Endothelial cell of umbilical vein (primary cell): ENCODE results near the gene LRFN3. TPM values are rescaled to one million over a fixed set of nuclear protein-coding genes. Genes with fewer than 3 reads are reported as not detected.

Experiments
- BruUV-seq: library from RNA; stranded (reverse); fragments of 400-500 nt; replicated peaks from 2 replicates; lab custom pipeline; 2021; lab: Mats Ljungman, UMichigan
- CTCF ChIA-PET: fragments of 300-600, 350-600 bp; sonication (Branson Sonifier 250); formaldehyde crosslinking; loops from one replicate; lab custom pipeline; 2021; ENCODE audit warnings: antibody characterized with exemption, inconsistent platforms; lab: Charles Lee
- POLR2A ChIA-PET: fragments of 300-600, 350-600 bp; sonication (Branson Sonifier 250); formaldehyde crosslinking; loops from one replicate; lab custom pipeline; 2021; ENCODE audit warnings: antibody characterized with exemption, inconsistent platforms; lab: Charles Lee
- DNase-seq: peaks from one replicate; pipeline ENCODE4 v3.0.0-alpha.2; 2011; ENCODE audit warnings: low read depth, low spot score
- FAIRE-seq: peaks from 2 replicates; lab custom pipeline; 2011; peaks lifted over from hg19 to GRCh38; lab: Jason Lieb, UNC
- H2AFZ ChIP-seq: 2 replicates; pipeline ENCODE4 v1.6.0; 2012; ENCODE audit warnings: low read depth, low read length, control low read depth, inconsistent platforms
- H3K27ac ChIP-seq: 2 replicates; pipeline ENCODE4 v1.5.1; 2011; ENCODE audit warnings: low read depth, mild to moderate bottlenecking, control low read depth, low read length, moderate library complexity; ENCODE audit not compliant: insufficient read depth
- H3K27me3 ChIP-seq, 2 experiments: 2 replicates each; pipeline versions ENCODE4 v1.6.0 to v1.6.1; 2011; ENCODE audit warnings: low read length in 2 of 2, mixed read lengths in 1 of 2; ENCODE audit not compliant: control insufficient read depth in 2 of 2, insufficient read depth in 2 of 2
- H3K36me3 ChIP-seq, 2 experiments: 2 replicates in 1 of 2; 3 replicates in 1 of 2; pipeline ENCODE4 v1.5.1; 2011; ENCODE audit warnings: low read length in 2 of 2, mild to moderate bottlenecking in 1 of 2, moderate library complexity in 1 of 2; ENCODE audit not compliant: control insufficient read depth in 2 of 2, insufficient read depth in 2 of 2; ENCODE audit errors: extremely low read depth in 1 of 2
- H3K4me1 ChIP-seq: 3 replicates; pipeline ENCODE4 v1.5.1; 2011; ENCODE audit warnings: mild to moderate bottlenecking, low read length; ENCODE audit not compliant: control insufficient read depth, insufficient read depth; ENCODE audit errors: extremely low read depth
- H3K4me2 ChIP-seq: 2 replicates; pipeline ENCODE4 v1.6.1; 2011; ENCODE audit warnings: low read length, control low read depth, mixed read lengths; ENCODE audit not compliant: insufficient read depth
- H3K4me3 ChIP-seq, 3 experiments: fragments of 200-600 bp in 1 of 3; sonication (generic), shearing (Covaris generic) in 1 of 3; replicated peaks in 1 of 3; 2 replicates each; pipeline ENCODE4 v1.5.1; 2011 to 2016; ENCODE audit warnings: control low read depth in 3 of 3, low read length in 3 of 3, mild to moderate bottlenecking in 2 of 3, inconsistent platforms in 1 of 3, low read depth in 1 of 3, moderate library complexity in 1 of 3; ENCODE audit not compliant: insufficient read depth in 1 of 3
- H3K79me2 ChIP-seq: 2 replicates; pipeline ENCODE4 v1.6.0; 2012; ENCODE audit warnings: low read length, inconsistent platforms; ENCODE audit not compliant: control insufficient read depth, insufficient read depth
- H3K9ac ChIP-seq: replicated peaks from 2 replicates; pipeline ENCODE3; 2011; ENCODE audit warnings: low read length, control low read depth; ENCODE audit not compliant: insufficient read depth; ENCODE audit errors: extremely low read depth
- H3K9me1 ChIP-seq: replicated peaks from 3 replicates; pipeline ENCODE4 v1.6.0; 2011; ENCODE audit warnings: mild to moderate bottlenecking, low read length; ENCODE audit not compliant: control insufficient read depth, insufficient read depth; ENCODE audit errors: extremely low read depth
- H3K9me3 ChIP-seq: replicated peaks from 2 replicates; pipeline ENCODE4 v1.5.1; 2012; ENCODE audit warnings: low read length, inconsistent platforms; ENCODE audit not compliant: control insufficient read depth, insufficient read depth
- H4K20me1 ChIP-seq: replicated peaks from 2 replicates; pipeline ENCODE3; 2011; ENCODE audit warnings: mild to moderate bottlenecking, low read length; ENCODE audit not compliant: control insufficient read depth, insufficient read depth; ENCODE audit errors: extremely low read depth
- EZH2 ChIP-seq: IDR thresholded peaks from 2 replicates; pipeline ENCODE4 v1.6.1; 2012; ENCODE audit warnings: borderline replicate concordance, low read depth, mild to moderate bottlenecking, moderate library complexity, low read length, inconsistent platforms; ENCODE audit not compliant: severe bottlenecking
- JUN ChIP-seq: IDR thresholded peaks from 2 replicates; pipeline ENCODE4 v1.6.1; 2011; ENCODE audit warnings: borderline replicate concordance, low read depth; ENCODE audit not compliant: insufficient read length, insufficient read depth
- MAX ChIP-seq: IDR thresholded peaks from 2 replicates; pipeline ENCODE4 v1.6.1; 2011; ENCODE audit not compliant: insufficient read depth, insufficient read length
- MYC ChIP-seq: IDR thresholded peaks from one replicate; pipeline ENCODE4 v1.6.1; 2011; ENCODE audit warnings: mild to moderate bottlenecking, low read depth, low read length
- POLR2A ChIP-seq: IDR thresholded peaks from 2 replicates; pipeline ENCODE4 v1.6.1; 2012; ENCODE audit warnings: low read depth, mild to moderate bottlenecking, control low read depth, low read length
- dilution Hi-C: fragments of 300-500 bp; cut with MboI; formaldehyde crosslinking; loops from one replicate; pipeline ENCODE4 v1.15.0; 2019; ENCODE audit warnings: low sequenced_read_pairs; ENCODE audit not compliant: extremely low pct_ligation_motif_present
- intact Hi-C: fragments of 100-400 bp; cut with micrococcal nuclease; formaldehyde crosslinking; loops from one replicate; pipeline ENCODE4 v1.10.0; 2022
- polyA plus RNA-seq, 4 experiments: library from polyadenylated mRNA; depleted of rRNA in 3 of 4; stranded (reverse) in 3 of 4; unstranded in 1 of 4; fragments of >200 nt; gene quantifications; 2 replicates each; pipeline versions ENCODE4 v1.2.1 to v1.2.3, GENCODE V29; 2011 to 2012; ENCODE audit warnings: missing spikeins in 1 of 4
- total RNA-seq: library from RNA; stranded (reverse); gene quantifications from 2 replicates; pipeline ENCODE4 v1.2.3, GENCODE V29; 2021
- TF ChIP-seq, protein P1 (sequence below), 2 donors: IDR thresholded peaks; 1 replicate in 1 of 2; 2 replicates in 1 of 2; pipeline ENCODE4 v1.5.1; 2011; ENCODE audit warnings: low read length in 2 of 2, mild to moderate bottlenecking in 2 of 2, moderate library complexity in 2 of 2, control low read depth in 1 of 2, inconsistent platforms in 1 of 2, low read depth in 1 of 2; ENCODE audit not compliant: insufficient read depth in 1 of 2; ENCODE audit errors: extremely low read depth in 1 of 2

LRFN3 gene
- total and polyA plus RNA-seq, 2 donors (not counting 3 experiments of a cell fraction or from before 2014, with no cell fraction given) = 4.1 to 15.9 TPM

DNA sequence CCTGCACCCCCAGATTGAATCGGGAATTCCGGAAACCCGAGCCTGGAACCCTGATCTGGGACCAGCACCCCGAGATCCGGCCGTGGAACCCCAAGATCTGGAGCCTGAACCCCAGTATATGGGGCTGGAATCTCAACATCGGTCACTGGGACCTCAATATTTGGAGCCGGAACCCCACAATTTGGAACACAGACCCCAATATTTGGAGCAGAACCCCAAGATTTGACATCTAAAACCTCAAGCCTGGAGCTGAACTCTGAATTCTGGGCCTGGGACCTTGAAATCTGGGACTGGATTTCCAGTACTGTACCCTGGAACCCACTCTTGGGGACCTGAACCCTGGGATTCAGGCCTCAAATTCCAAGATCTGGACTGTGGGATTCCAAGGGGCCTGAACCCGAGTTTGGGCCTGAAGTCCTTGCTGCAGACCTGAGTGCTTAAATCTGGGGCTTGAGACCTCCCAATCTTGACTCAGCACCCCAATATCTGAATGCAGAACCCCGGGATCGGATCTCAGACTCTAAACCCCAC, 629 bp downstream of the LRFN3 start:
- CTCF ChIA-PET = no interaction called here
- no peak overlapping the region for H3K27ac ChIP-seq
- peak overlapping the region; percentile 90 for H3K4me2 ChIP-seq
- dilution Hi-C loops (no loop called here), intact Hi-C loops (no loop called here)
- H3K9me1 ChIP-seq = no peaks in the 10 kb centered on the region
- DNase-seq (no peak), FAIRE-seq (no peak)
- H3K36me3 ChIP-seq = no peaks in the 10 kb centered on the region
- no peak for TF ChIP-seq EZH2
- TF ChIP-seq POLR2A = no peak
- TF ChIP-seq MYC = no peak
- no peaks in the 10 kb centered on the region for H3K27me3 ChIP-seq
- no peaks in the 10 kb centered on the region for H3K79me2 ChIP-seq
- peak overlapping the region; percentile 48 for H3K9ac ChIP-seq
- H3K9me3 ChIP-seq = no peaks in the 10 kb centered on the region
- POLR2A ChIA-PET = no interaction called here
- peak overlapping the region; percentile 56 to 87 (median 58) for H3K4me3 ChIP-seq
- H4K20me1 ChIP-seq = no peaks in the 10 kb centered on the region
- H3K4me1 ChIP-seq = peaks cover 22% of the 10 kb centered on the region
- TSS peak; percentile 61 for BruUV-seq
- peak overlapping the region; percentile 35 for H2AFZ ChIP-seq

GRCh38 chr19:35937345-35938281, 1.4 kb downstream of the LRFN3 start:
- Histone ChIP-seq H3K79me2 (no peaks in the 10 kb centered on the region), H3K4me2 (peak overlapping the region; percentile 90), H2AFZ (no peak overlapping the region), H4K20me1 (no peaks in the 10 kb centered on the region), H3K36me3 (no peaks in the 10 kb centered on the region), H3K9me3 (no peaks in the 10 kb centered on the region), H3K9me1 (no peaks in the 10 kb centered on the region), H3K4me3 (peak overlapping the region in 1 of 3 experiments; percentile 56), H3K27ac (no peak overlapping the region), H3K9ac (no peak overlapping the region), H3K27me3 (no peaks in the 10 kb centered on the region), H3K4me1 (peaks cover 22% of the 10 kb centered on the region)
- ChIA-PET CTCF (interaction anchor here (0.7 to 1.9 kb wide), 2 partner anchors 32 to 55 kb away, joined by 3 to 4 read pairs; no protein-coding TSS in a partner anchor), POLR2A (no interaction called here)
- DNase-seq (no peak), FAIRE-seq (peak; percentile 4)
- no TSS peak for BruUV-seq
- intact Hi-C loops = no loop called here
- dilution Hi-C loops = no loop called here
- TF ChIP-seq MYC (no peak), MAX (no peak), POLR2A (no peak), JUN (no peak)
- TF ChIP-seq, protein P1, sequence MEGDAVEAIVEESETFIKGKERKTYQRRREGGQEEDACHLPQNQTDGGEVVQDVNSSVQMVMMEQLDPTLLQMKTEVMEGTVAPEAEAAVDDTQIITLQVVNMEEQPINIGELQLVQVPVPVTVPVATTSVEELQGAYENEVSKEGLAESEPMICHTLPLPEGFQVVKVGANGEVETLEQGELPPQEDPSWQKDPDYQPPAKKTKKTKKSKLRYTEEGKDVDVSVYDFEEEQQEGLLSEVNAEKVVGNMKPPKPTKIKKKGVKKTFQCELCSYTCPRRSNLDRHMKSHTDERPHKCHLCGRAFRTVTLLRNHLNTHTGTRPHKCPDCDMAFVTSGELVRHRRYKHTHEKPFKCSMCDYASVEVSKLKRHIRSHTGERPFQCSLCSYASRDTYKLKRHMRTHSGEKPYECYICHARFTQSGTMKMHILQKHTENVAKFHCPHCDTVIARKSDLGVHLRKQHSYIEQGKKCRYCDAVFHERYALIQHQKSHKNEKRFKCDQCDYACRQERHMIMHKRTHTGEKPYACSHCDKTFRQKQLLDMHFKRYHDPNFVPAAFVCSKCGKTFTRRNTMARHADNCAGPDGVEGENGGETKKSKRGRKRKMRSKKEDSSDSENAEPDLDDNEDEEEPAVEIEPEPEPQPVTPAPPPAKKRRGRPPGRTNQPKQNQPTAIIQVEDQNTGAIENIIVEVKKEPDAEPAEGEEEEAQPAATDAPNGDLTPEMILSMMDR (IDR thresholded peaks at IDR 0.05; ENCODE audit: extremely low read depth in 1 of 2, insufficient read depth in 1 of 2, low read depth in 1 of 2, low read length in 2 of 2) = no peak
